ENCODE data around the gene WDR11.
A peak's percentile ranks its signal among the peaks of the same experiment; 100 is the strongest.
"Not testable (repeated sequence)": the region's sequence is repeated elsewhere in the genome, so short reads cannot be mapped to it uniquely, and the experiment has no call there.

Gene WDR11

GRCh38 chr10:120861178-120861855 is 10.2 kb downstream of the WDR11 start:
- no peak for DNase-seq

DNA sequence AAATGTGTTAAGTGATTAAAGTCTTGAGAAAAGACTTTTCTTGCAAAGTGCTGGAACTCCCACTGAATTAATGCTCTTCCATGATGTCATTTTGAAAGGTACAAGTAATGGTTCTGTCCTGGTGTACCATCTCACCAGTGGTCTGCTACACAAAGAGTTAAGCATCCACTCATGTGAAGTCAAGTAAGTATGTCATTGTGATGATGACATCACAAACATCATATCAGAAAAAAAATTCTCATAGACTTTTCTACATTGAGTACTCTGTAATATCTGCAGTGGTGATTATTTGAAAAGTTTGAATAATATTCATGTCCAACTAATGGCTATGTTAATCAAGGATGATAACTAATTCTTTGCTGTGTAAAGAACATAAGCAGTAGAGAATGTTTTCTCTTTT is 22.6 kb downstream of the WDR11 start:
- DNase-seq = no peak

- no peak for DNase-seq
These were observed 31.9 kb downstream of the WDR11 start for GRCh38 chr10:120883071-120883470.

DNA sequence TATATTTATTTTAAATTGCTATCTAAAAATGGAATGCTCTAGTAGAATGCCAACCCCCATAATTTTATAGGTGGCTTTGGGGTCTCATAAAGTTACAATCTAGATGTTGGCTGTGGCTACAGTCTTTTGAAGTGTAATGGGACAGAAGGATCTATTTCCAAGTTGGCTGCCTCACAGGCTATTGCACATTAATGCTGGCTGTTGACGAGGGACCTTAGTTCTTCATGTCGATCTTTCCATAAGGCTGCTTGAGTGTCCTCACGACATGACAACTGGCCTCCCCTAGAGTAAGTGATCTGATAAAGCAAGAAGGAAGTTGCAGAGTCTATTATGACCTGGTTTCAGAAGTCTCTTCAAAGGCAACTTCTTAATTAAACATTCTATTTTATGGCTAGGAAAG is 36.3 kb downstream of the WDR11 start:
- no peak for DNase-seq

DNA sequence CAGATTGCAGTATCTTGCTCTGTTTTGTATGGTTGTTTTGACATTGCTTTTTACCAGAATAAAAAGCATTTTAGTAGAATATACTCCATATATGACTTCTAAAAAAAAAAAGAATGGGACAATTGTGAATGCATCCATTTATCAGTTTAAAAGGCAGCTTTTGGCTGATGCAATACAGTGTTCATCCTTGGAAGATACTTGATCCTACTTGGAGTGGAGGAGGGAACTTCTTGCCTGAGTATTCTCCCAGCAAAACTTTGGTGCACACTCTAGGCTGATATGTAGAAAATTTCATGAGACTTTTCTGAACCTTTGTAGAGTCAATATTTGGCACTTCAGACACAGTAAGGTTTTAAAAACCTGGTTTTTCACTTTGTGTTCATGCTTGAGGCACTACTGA is 40.2 kb downstream of the WDR11 start:
- DNase-seq = no peak

DNA sequence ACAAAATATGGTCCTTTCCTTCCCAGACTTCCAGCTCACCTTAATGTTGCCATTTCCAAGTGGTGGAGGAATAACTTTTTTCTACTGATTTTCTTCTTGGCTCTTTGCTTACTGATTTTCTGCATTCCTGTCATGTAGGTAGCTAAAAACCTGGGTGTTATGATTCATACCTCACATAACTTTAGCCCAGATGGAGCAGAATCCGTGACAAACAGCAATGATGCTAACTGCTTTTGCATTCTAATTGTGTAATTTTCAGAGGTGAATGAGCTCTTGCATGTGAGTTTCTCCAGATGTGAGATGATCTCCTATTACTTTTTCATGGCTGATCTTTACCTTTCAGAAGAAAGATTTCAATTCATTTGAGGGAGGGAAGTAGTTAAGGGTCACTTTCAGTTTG is 43.4 kb downstream of the WDR11 start:
- no peak for DNase-seq

- DNase-seq = peak; percentile 40
These were observed 46.2 kb downstream of the WDR11 start for GRCh38 chr10:120897343-120897742.

DNA sequence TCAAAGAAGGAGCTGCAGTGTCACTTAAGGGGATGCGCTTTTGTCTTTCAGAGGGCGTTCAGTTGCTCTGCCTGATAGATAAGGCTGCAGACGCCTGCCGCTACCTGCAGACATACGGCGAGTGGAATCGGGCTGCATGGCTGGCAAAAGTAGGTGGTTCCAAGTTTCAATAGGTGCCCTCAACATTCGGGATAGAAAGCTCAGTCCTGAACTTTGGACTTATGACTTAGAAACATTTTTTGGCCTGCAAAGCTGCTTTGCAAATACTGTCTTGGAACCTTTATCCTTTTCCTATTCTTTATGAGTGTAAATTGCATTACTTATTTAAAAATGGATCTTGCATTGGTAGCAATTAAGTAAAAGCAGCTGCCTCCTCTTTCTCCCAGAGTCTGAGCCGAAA is 54.1 kb downstream of the WDR11 start:
- no peak for DNase-seq

- DNase-seq = no peak
These were observed 66.5 kb downstream of the WDR11 start for GRCh38 chr10:120917521-120918250.

GRCh38 chr10:120923886-120924285 is 72.7 kb downstream of the WDR11 start:
- DNase-seq = not testable (repeated sequence)

GRCh38 chr10:120926611-120927010 is 75.4 kb downstream of the WDR11 start:
- DNase-seq = no peak

DNA sequence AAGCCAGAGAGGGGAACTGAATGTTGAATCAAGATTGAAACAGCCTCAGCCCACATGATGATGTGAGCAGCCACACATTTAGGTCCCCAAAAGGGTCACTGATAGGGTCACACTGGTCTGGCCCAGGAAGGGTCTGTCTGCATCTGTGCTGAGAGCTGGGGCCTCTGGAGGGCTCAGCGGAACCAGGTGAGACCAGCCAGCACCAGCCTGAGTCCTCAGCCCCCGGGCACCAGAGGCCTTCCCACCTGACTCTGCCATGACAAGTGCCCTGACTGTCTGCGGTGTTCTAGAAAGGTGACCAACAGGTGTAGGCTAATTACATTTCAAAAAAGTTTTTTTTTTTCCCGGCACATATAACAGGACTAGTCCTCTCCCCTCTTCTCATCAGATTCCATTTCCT is 76.2 kb downstream of the WDR11 start:
- no peak for DNase-seq

DNA sequence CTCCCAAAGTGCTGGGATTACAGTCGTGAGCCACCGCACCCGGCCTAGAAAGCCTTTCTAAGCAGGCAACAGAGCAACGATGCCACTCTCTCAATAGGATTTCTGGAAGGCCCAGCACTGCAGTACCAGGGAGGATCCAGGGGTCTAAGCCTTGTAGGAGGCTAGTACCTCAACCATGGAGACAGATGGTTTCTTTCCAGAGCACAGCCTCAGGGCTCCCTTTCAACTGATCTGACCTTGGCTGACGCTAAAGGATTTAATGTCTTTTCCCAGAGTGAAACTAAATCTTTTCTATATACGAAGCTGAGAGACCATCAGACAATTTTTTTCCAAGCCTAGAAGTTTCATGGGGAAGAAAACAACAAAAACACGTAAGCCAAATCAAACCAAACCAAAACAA is 78.0 kb downstream of the WDR11 start:
- no peak for DNase-seq

GRCh38 chr10:120931423-120931822 is 80.3 kb downstream of the WDR11 start:
- DNase-seq = no peak

DNA sequence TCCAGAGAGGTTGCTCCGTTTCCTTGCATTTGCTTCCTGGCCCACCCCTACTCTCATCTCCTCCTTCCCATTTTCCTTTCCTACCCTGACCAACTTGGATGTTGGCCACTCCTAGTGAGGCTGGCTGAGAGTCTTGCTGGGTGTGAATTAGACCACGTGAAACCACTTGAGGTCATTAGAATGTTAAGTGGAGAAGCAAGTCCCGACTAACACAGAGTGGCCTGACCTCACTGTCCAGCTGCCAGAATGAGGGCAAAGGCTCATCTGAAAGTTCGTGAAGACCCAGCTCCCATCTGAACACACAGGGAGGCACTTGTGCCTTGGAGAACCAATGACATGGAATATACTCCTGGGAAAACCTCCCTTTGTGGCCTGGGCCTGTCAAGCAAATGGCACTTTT is 80.8 kb downstream of the WDR11 start:
- DNase-seq = no peak

- DNase-seq = no peak
These were observed 87.7 kb downstream of the WDR11 start for GRCh38 chr10:120938822-120939221.

DNA sequence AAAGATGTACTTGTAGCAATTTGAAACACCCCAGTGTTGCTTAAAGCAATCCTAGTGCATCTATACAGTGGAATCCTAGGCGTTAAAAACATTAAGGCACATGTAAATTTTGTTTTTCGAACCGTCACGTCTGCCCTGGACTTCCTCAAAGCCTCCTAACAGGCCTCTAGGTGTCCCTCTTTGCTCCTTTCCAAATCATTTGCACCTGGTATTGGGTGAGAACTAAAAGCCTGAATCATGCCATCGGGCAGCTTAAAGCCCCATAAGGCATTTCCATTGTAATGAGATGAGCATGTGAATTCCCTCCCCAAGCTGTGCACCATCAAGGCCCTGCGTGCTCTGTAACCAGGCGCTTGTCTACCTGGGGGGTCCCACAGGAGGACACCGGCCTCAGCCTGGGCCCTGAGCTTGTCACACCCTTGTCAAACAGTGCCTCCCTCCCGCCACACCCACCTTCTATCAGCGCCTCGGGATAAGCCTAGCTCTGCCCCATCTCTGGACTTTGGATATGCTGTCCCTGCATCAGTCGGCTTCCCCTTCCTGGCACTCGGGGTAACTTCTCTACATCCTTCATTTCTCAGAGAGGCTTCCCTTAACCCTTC is 89.2 kb downstream of the WDR11 start:
- DNase-seq = no peak

GRCh38 chr10:120941501-120941900 is 90.3 kb downstream of the WDR11 start:
- no peak for DNase-seq

GRCh38 chr10:120942806-120943413 is 91.7 kb downstream of the WDR11 start:
- peak; percentile 91 for DNase-seq

DNA sequence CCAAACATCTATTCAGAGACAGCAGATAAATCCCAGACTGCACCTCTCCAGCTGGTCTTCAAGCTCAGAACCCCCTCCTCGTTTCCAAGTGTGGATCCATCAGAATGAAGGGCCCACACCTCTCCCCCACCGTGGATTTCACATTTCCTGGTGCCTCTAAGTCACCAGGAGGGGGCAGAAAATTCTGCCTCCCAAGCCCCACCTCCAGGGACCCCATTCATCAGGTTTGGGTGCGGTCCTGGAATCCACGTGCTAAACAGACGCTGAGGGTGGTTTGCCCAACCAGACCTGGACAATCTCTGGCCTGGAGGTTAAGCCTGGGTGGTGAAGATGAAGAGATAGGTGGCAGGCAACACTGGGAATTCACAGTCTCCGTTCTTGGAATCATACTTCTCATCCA is 92.4 kb downstream of the WDR11 start:
- no peak for DNase-seq

GRCh38 chr10:120944586-120945125 is 93.5 kb downstream of the WDR11 start:
- no peak for DNase-seq

DNA sequence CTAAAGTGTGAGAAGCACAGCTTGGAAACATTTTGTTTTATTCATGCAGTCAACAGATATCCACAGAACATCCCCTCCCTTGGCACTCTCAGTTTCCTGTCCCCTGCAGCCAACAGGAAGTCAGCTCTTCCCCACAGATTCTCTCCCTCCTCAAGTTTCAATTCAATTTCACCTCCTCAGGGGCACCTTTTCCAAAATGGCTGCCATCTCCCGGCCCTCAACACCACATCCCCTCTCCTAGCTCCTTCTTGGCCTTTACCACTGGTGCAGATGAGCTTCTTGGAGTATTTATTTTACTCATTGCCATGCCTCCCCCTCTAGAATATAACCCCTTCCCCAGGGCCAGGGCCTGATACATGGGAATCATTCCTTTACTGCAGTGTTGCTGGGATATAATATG is 94.0 kb downstream of the WDR11 start:
- no peak for DNase-seq

DNA sequence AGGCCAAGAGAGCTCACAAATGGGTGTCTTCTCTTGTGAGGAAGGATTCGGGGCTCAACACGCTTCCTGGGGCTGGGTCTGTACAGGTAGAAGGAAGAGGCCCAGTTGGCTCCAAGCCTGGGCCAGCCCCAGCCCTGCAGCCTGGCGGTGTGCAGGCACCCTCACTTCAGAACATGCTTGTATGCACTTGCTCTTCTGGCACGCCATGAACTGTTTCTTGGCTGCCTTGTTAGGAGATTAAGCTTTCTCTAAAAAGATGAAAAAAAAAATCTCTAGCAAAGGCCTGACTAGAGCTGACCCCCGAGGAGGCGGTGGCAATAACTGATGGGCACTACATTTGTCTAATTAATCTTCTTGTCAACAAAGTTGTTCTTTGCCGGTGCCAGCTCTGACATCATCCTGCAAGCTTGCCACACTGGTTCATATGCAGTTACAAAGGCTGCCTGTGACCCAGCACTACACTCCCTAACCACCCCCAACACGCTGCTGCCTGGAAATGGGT is 94.7 kb downstream of the WDR11 start:
- no peak for DNase-seq

Measured in retina (tissue), 1 donor.